ENCODE data around the gene RBM33. TPM values are rescaled to one million over a fixed set of nuclear protein-coding genes. Genes with fewer than 3 reads are reported as not detected.

The RBM33 gene
- total RNA-seq, 2 donors from 2014 or later: 86.8 to 87.1 TPM

GRCh38 chr7:155778349-155778748 lies 133.9 kb downstream of the RBM33 start:
- Mint-ChIP-seq H3K4me1 (peaks cover 9% of the 10 kb centered on the region), H3K4me3 (no peak overlapping the region), H3K27me3 (ENCODE audit: insufficient read depth) (no peaks in the 10 kb centered on the region), H3K27ac (peak overlapping the region; percentile 56), H3K36me3 (ENCODE audit: low read depth) (peaks cover 77% of the 10 kb centered on the region), H3K9me3 (no peaks in the 10 kb centered on the region)
- Histone ChIP-seq H3K9me3 (ENCODE audit: control insufficient read depth, low read length) (no peaks in the 10 kb centered on the region), H3K27me3 (ENCODE audit: control insufficient read depth, insufficient read depth, low read length, poor library complexity, severe bottlenecking) (no peaks in the 10 kb centered on the region), H3K9ac (ENCODE audit: extremely low read depth, low read length, poor library complexity, severe bottlenecking) (no peak overlapping the region), H3K4me3 (ENCODE audit: low read length) (no peak overlapping the region), H3K4me1 (ENCODE audit: control insufficient read depth, insufficient read depth, low read length) (no peaks in the 10 kb centered on the region), H3K27ac (ENCODE audit: low read depth, low read length) (no peak overlapping the region), H3K36me3 (ENCODE audit: control insufficient read depth, insufficient read depth, low read length) (peaks cover 85% of the 10 kb centered on the region)
- 83 to 95% methylated on average over 4 to 6 of the region's 6 CpGs for WGBS, 2 experiments (ENCODE audit: insufficient coverage in 1 of 2, insufficient read length in 1 of 2)
- TF ChIP-seq CTCF (conservative IDR thresholded peaks at IDR 0.05): no peak
- DNase-seq: peak; percentile 46

GRCh38 chr7:155780884-155781283 lies 136.4 kb downstream of the RBM33 start:
- peaks cover 9% of the 10 kb centered on the region for H3K4me1 Mint-ChIP-seq
- peaks cover 69% of the 10 kb centered on the region for H3K36me3 Mint-ChIP-seq (ENCODE audit: low read depth)
- TF ChIP-seq CTCF (conservative IDR thresholded peaks at IDR 0.05): no peak
- no peaks in the 10 kb centered on the region for H3K4me1 ChIP-seq (ENCODE audit: control insufficient read depth, insufficient read depth, low read length)
- no peaks in the 10 kb centered on the region for H3K9me3 ChIP-seq (ENCODE audit: control insufficient read depth, low read length)
- H3K27me3 Mint-ChIP-seq (ENCODE audit: insufficient read depth): peaks cover 6% of the 10 kb centered on the region
- no peak overlapping the region for H3K9ac ChIP-seq (ENCODE audit: extremely low read depth, low read length, poor library complexity, severe bottlenecking)
- peaks cover 3% of the 10 kb centered on the region for H3K27me3 ChIP-seq (ENCODE audit: control insufficient read depth, insufficient read depth, low read length, poor library complexity, severe bottlenecking)
- no peak overlapping the region for H3K27ac Mint-ChIP-seq
- no peaks in the 10 kb centered on the region for H3K9me3 Mint-ChIP-seq
- no peak overlapping the region for H3K4me3 ChIP-seq (ENCODE audit: low read length)
- no peak overlapping the region for H3K4me3 Mint-ChIP-seq
- DNase-seq: no peak
- H3K27ac ChIP-seq (ENCODE audit: low read depth, low read length): no peak overlapping the region
- peaks cover 63% of the 10 kb centered on the region for H3K36me3 ChIP-seq (ENCODE audit: control insufficient read depth, insufficient read depth, low read length)
- 95 to 96% methylated on average over 5 to 24 of the region's 24 CpGs for WGBS, 2 experiments (ENCODE audit: insufficient coverage in 1 of 2, insufficient read length in 1 of 2)

GRCh38 chr7:155781433-155781832 lies 137.0 kb downstream of the RBM33 start:
- peaks cover 9% of the 10 kb centered on the region for H3K4me1 Mint-ChIP-seq
- H3K27me3 Mint-ChIP-seq (ENCODE audit: insufficient read depth): peaks cover 12% of the 10 kb centered on the region
- H3K27ac Mint-ChIP-seq: no peak overlapping the region
- Histone ChIP-seq H3K4me3 (ENCODE audit: low read length) (no peak overlapping the region), H3K27me3 (ENCODE audit: control insufficient read depth, insufficient read depth, low read length, poor library complexity, severe bottlenecking) (peaks cover 8% of the 10 kb centered on the region), H3K4me1 (ENCODE audit: control insufficient read depth, insufficient read depth, low read length) (no peaks in the 10 kb centered on the region), H3K9me3 (ENCODE audit: control insufficient read depth, low read length) (no peaks in the 10 kb centered on the region), H3K27ac (ENCODE audit: low read depth, low read length) (no peak overlapping the region), H3K36me3 (ENCODE audit: control insufficient read depth, insufficient read depth, low read length) (peaks cover 58% of the 10 kb centered on the region), H3K9ac (ENCODE audit: extremely low read depth, low read length, poor library complexity, severe bottlenecking) (no peak overlapping the region)
- no peak overlapping the region for H3K4me3 Mint-ChIP-seq
- no peaks in the 10 kb centered on the region for H3K9me3 Mint-ChIP-seq
- H3K36me3 Mint-ChIP-seq (ENCODE audit: low read depth): peaks cover 65% of the 10 kb centered on the region
- TF ChIP-seq CTCF (conservative IDR thresholded peaks at IDR 0.05): no peak
- no peak for DNase-seq
- WGBS, 2 experiments (ENCODE audit: insufficient coverage in 1 of 2, insufficient read length in 1 of 2): 94 to 98% methylated on average over 10 to 20 of the region's 20 CpGs
